Mucosa of rectum (tissue), 2 donors: ENCODE data around the gene ARSG.

Source experiments
- H3K27ac ChIP-seq, 2 donors: one replicate each; pipeline ENCODE4 v1.7.0; 2013; ENCODE audit warnings: inconsistent platforms in 2 of 2, low read depth in 2 of 2, low read length in 2 of 2
- H3K27me3 ChIP-seq, 2 donors: one replicate each; pipeline ENCODE4 v1.7.0; 2013; ENCODE audit warnings: low read length in 2 of 2; ENCODE audit not compliant: control insufficient read depth in 2 of 2, insufficient read depth in 2 of 2
- H3K36me3 ChIP-seq, 2 donors: one replicate each; pipeline ENCODE4 v1.7.0; 2013; ENCODE audit warnings: low read length in 2 of 2; ENCODE audit not compliant: control insufficient read depth in 2 of 2, insufficient read depth in 2 of 2
- H3K4me1 ChIP-seq, 2 donors: one replicate each; pipeline ENCODE4 v1.7.0; 2013; ENCODE audit warnings: low read length in 2 of 2, mild to moderate bottlenecking in 1 of 2; ENCODE audit not compliant: control insufficient read depth in 2 of 2, insufficient read depth in 2 of 2
- H3K4me3 ChIP-seq, 2 donors: one replicate each; pipeline ENCODE4 v1.7.0; 2013; ENCODE audit warnings: low read length in 2 of 2
- H3K9ac ChIP-seq, 2 donors: one replicate each; pipeline ENCODE4 v1.7.0; 2013; ENCODE audit warnings: low read length in 2 of 2, low read depth in 1 of 2, mild to moderate bottlenecking in 1 of 2
- H3K9me3 ChIP-seq, 2 donors: one replicate each; pipeline ENCODE4 v1.7.0; 2013; ENCODE audit warnings: low read length in 2 of 2; ENCODE audit not compliant: control insufficient read depth in 2 of 2
- donor health status: healthy.
- donor health status: Normal muscosa, but diverticular disease.

The ARSG gene

GRCh38 chr17:68379692-68380677 lies 88.7 kb downstream of the ARSG start:
- Histone ChIP-seq H3K27ac (no peak overlapping the region), H3K4me1 (peaks cover 0 to 13% of the 10 kb centered on the region in 2 donors), H3K9ac (no peak overlapping the region), H3K36me3 (no peaks in the 10 kb centered on the region), H3K9me3 (no peaks in the 10 kb centered on the region), H3K4me3 (no peak overlapping the region), H3K27me3 (peaks cover 0 to 2% of the 10 kb centered on the region in 2 donors)

- Histone ChIP-seq H3K9ac (no peak overlapping the region), H3K4me3 (no peak overlapping the region), H3K4me1 (peaks cover 0 to 13% of the 10 kb centered on the region in 2 donors), H3K27me3 (peaks cover 0 to 2% of the 10 kb centered on the region in 2 donors), H3K9me3 (no peaks in the 10 kb centered on the region), H3K27ac (no peak overlapping the region), H3K36me3 (no peaks in the 10 kb centered on the region)
These were observed 90.0 kb downstream of the ARSG start for GRCh38 chr17:68381076-68381900.

GRCh38 chr17:68382582-68383085 lies 91.3 kb downstream of the ARSG start:
- no peak overlapping the region for H3K4me3 ChIP-seq
- H3K27ac ChIP-seq = no peak overlapping the region
- no peaks in the 10 kb centered on the region for H3K9me3 ChIP-seq

GRCh38 chr17:68383120-68383442 lies 91.8 kb downstream of the ARSG start:
- H3K4me1 ChIP-seq = peaks cover 0 to 9% of the 10 kb centered on the region in 2 donors
- H3K9ac ChIP-seq = no peak overlapping the region
- H3K27me3 ChIP-seq = peaks cover 0 to 2% of the 10 kb centered on the region in 2 donors
- H3K27ac ChIP-seq = no peak overlapping the region
- H3K9me3 ChIP-seq = no peaks in the 10 kb centered on the region
- H3K4me3 ChIP-seq = no peak overlapping the region
- H3K36me3 ChIP-seq = no peaks in the 10 kb centered on the region

More at GRCh38 chr17:68382582-68383085, 91.3 kb downstream of the ARSG start:
- H3K4me1 ChIP-seq = peaks cover 0 to 12% of the 10 kb centered on the region in 2 donors
- no peak overlapping the region for H3K9ac ChIP-seq
- no peaks in the 10 kb centered on the region for H3K36me3 ChIP-seq
- peaks cover 0 to 2% of the 10 kb centered on the region in 2 donors for H3K27me3 ChIP-seq

- Histone ChIP-seq H3K9me3 (no peaks in the 10 kb centered on the region), H3K27ac (peak overlapping the region in 1 of 2 donors; percentile 20), H3K4me3 (no peak overlapping the region), H3K4me1 (peaks cover 0 to 9% of the 10 kb centered on the region in 2 donors), H3K36me3 (no peaks in the 10 kb centered on the region), H3K27me3 (peaks cover 0 to 2% of the 10 kb centered on the region in 2 donors), H3K9ac (no peak overlapping the region)
These were observed 92.4 kb downstream of the ARSG start for GRCh38 chr17:68383443-68384321.

- H3K36me3 ChIP-seq = no peaks in the 10 kb centered on the region
- H3K4me1 ChIP-seq = peaks cover 0 to 6% of the 10 kb centered on the region in 2 donors
- no peak overlapping the region for H3K9ac ChIP-seq
- no peak overlapping the region for H3K4me3 ChIP-seq
- H3K27ac ChIP-seq = no peak overlapping the region
- H3K9me3 ChIP-seq = no peaks in the 10 kb centered on the region
- peaks cover 0 to 2% of the 10 kb centered on the region in 2 donors for H3K27me3 ChIP-seq
These were observed 93.2 kb downstream of the ARSG start for GRCh38 chr17:68384471-68384870.

GRCh38 chr17:68384941-68385340 lies 93.6 kb downstream of the ARSG start:
- Histone ChIP-seq H3K9me3 (no peaks in the 10 kb centered on the region), H3K27ac (no peak overlapping the region), H3K9ac (no peak overlapping the region), H3K4me3 (no peak overlapping the region), H3K4me1 (peaks cover 0 to 6% of the 10 kb centered on the region in 2 donors), H3K27me3 (peaks cover 0 to 2% of the 10 kb centered on the region in 2 donors), H3K36me3 (no peaks in the 10 kb centered on the region)

GRCh38 chr17:68385490-68386215 lies 94.4 kb downstream of the ARSG start:
- no peak overlapping the region for H3K9ac ChIP-seq
- no peaks in the 10 kb centered on the region for H3K9me3 ChIP-seq
- no peak overlapping the region for H3K4me3 ChIP-seq
- no peak overlapping the region for H3K27ac ChIP-seq
- peaks cover 0 to 2% of the 10 kb centered on the region in 2 donors for H3K27me3 ChIP-seq
- H3K4me1 ChIP-seq = peaks cover 0 to 6% of the 10 kb centered on the region in 2 donors
- no peaks in the 10 kb centered on the region for H3K36me3 ChIP-seq
